Frontal cortex (tissue), 4 donors: Measurements from ENCODE around the gene CUL2. TPM values are rescaled to one million over a fixed set of nuclear protein-coding genes. Genes with fewer than 3 reads are reported as not detected.
A peak's percentile ranks its signal among the peaks of the same experiment; 100 is the strongest.
"Not testable (repeated sequence)": the region's sequence is repeated elsewhere in the genome, so short reads cannot be mapped to it uniquely, and the experiment has no call there.

ENCODE experiments used
- DNase-seq, 2 donors: peaks; one replicate each; pipeline ENCODE4 v3.0.0; 2012; ENCODE audit warnings: low spot score in 2 of 2
- FAIRE-seq: peaks from 2 replicates; lab custom pipeline; 2012; peaks lifted over from hg19 to GRCh38; lab: Jason Lieb, UNC
- total RNA-seq: library from RNA; depleted of rRNA; stranded (reverse); fragments of >200 nt; gene quantifications from one replicate; pipeline ENCODE4 v1.2.3, GENCODE V29; 2014
- donor health status: control.
- donor health status: control.
- donor health status: control.

Gene CUL2
- total RNA-seq, 1 donor from 2014 or later = 40.4 TPM

DNA sequence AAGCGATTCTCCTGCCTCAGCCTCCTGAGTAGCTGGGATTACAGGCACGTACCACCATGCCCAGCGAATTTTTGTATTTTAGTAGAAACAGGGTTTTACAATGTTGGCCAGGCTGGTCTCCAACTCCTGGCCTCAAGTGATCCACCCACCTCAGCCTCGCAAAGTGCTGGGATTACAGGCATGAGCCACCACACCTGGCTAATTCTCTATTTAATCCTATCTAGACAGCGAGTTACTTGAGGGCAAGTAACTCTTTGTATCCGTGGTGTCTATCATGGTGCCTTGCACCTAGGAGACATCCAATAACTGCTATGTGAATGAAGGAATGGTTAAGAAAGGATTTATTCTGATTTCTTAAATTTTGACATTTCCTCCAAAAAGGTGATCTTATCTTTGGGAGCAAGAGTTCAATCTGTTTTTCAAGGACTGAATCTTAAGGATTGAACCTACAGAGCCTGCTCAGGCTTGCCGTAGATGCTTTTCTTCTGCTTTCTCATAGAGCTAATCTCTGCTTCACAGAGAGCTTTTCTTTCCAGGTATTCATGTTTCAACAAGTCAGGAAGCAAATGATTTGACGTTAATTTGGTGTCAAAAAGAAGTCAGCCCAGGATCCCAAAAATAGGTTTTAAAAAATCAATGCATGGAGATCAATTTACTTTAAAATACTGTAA, 101.6 kb downstream of the CUL2 start:
- DNase-seq = no peak
- no peak for FAIRE-seq

DNA sequence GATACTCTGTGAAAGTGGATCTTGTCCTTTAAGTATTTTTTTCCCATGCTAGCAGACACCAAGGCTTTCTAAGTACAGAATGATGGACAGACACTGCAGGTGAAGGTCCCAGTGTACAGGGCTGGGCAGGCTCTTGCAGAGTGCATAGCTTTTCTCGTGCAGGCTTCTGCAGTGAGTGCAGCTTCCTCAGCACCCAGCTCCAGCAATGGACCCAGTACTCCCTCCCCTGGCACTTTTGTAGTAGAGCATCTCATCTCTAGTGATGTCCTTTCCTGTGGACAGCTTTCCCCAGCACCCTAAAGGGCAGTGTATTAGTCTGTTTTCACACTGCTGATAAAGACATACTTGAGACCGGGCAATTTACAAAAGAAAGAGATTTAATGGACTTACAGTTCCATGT, 104.3 kb downstream of the CUL2 start:
- DNase-seq (no peak), FAIRE-seq (no peak)

DNA sequence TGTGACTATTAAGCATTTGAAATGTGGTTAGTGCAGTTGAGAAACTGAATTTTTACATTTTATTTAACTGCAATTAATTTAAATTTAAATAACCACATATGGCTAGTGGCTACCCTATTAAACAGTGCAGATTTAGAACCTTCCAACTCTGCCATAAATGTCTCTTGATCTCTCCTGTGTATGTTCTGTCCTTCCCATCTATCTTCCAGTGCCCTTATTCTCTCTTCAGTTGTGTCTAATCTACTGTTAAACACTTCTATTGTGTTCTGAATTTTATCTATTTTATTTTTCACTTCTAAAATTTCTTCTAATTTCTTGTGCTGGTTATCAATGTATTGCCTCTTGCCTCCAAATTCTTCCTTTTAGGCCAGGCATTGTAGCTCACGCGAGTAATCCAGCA, 105.0 kb downstream of the CUL2 start:
- FAIRE-seq = no peak
- no peak for DNase-seq

DNA sequence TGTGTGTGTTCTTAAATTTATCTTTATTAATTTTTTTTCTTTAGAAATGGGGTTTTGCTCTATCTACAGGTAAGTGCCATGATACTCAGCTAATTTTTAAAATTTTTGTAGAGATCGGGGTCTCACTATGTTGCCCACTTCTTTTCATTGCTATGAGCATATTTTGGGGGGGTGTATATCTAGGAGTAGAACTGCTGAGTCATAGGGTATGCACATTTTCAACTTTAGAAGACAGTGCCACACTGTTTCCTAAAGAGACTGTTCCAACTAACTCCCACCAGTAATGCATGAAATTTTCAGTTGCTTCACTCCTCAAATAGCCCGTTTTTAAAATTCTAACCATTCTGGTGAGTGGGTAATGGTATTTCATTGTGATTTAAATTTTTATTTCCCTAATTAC, 108.3 kb downstream of the CUL2 start:
- no peak for DNase-seq

DNA sequence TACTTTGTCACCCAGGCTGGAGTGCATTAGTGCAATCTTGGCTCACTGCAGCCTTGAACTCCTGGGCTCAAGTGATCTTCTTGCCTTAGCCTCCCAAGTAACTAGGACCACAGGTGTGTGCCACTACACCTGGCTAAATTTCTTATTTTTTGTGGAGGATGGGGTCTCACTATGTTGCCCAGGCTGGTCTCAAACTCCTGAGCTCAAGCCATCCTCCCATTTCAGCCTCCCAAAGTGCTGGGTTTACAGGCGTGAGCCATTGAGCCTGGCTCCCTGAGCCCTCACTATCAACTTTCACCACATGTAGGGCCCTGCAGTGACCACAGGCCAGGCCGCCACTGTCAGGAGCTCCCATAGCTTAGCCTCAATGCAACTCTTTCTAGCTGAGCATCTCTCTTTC, 110.2 kb downstream of the CUL2 start:
- DNase-seq (no peak), FAIRE-seq (no peak)

More for the DNA sequence above, 108.3 kb downstream of the CUL2 start:
- no peak for FAIRE-seq

DNA sequence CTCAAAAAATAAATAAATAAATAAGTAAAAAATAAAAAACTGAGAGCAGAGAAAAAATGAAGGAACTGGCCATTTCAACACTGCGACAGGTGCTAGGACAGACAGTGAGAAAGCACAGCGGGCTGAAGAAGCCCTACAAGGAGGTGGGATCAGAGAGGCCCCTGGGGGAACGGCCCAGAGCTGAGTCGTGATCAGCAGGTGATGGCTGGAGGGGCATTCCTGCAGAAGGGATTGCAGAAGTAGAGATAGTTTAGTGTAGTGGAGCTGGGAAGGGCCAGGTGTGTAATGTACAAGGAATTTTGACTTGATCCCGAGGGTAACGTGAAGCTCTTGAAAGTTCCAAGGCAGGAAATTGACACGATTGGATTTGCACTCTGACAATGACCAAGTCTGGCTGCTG, 112.1 kb downstream of the CUL2 start:
- DNase-seq (no peak), FAIRE-seq (no peak)

- not testable (repeated sequence) for DNase-seq, FAIRE-seq
Measured at GRCh38 chr10:34976380-34976910, 113.7 kb downstream of the CUL2 start.

GRCh38 chr10:34974364-34975065, 115.6 kb downstream of the CUL2 start:
- DNase-seq, FAIRE-seq: not testable (repeated sequence)

- DNase-seq = not testable (repeated sequence)
Measured at GRCh38 chr10:34973757-34974156, 116.4 kb downstream of the CUL2 start.

DNA sequence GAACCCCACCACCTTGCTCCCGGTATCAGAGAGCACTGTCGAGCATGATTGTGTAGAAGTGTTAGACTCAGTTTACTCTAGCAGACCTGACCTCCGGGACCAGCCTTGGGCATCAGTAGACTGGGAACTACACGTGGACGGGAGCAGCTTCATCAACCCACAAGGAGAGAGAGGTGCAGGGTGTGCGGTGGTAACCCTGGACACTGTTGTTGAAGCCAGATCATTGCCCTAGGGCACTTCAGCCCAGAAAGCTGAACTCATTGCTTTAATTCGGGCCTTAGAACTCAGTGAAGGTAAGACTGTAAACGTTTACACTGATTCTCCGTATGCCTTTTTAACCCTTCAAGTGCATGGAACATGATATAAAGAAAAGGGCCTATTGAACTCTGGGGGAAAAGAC, 117.0 kb downstream of the CUL2 start:
- not testable (repeated sequence) for FAIRE-seq, DNase-seq

More at GRCh38 chr10:34973757-34974156, 116.4 kb downstream of the CUL2 start:
- not testable (repeated sequence) for FAIRE-seq

DNA sequence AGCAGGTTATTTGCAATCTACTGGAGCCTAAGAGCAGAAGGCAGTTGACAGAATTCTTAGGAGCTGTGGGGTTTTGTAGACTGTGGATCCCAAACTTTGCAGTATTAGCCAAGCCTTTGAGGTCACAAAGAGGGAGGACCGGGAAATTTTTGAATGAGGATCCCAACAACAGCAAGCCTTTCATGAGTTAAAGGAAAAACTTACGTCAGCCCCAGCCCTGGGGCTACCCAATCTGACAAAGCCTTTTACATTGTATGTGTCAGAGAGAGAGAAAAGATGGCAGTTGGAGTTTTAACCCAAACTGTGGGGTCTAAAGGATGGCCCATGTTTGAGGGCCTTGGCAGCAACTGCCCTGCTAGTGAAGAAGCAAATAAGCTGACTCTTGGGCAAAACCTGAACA, 117.5 kb downstream of the CUL2 start:
- FAIRE-seq, DNase-seq: not testable (repeated sequence)

- not testable (repeated sequence) for DNase-seq, FAIRE-seq
Measured at GRCh38 chr10:34971606-34972334, 118.4 kb downstream of the CUL2 start.

- no peak for FAIRE-seq
- no peak for DNase-seq
Measured at GRCh38 chr10:34969171-34969570, 121.0 kb downstream of the CUL2 start.

DNA sequence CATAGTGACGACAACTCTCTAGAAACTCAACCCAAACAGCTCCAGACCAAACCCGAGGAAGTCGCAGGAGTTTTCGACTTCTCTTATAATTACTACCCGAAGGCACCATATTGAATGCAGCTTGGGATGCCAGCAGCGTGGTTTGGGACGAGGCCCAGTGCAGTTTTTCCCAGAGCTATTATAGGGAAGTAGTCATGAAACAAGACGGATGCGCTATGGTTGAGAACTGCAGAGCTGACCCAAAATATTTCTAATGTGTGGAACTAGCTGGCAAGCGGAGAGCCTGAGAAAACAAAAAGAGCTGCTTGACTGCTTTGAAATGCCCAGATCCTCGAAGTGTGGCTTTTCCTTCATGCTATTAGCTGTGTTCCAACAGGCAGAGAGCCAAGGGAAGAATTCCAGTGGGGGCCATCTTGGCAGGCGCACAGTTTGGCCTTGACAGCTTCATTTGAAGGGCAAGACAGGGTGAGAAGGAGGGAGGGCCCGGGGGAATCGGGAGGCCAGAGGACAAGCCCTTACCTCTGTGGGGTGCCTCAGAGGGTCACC, 122.7 kb downstream of the CUL2 start:
- no peak for FAIRE-seq
- DNase-seq = peak; percentile 32 to 35

- no peak for DNase-seq
- no peak for FAIRE-seq
Measured at GRCh38 chr10:34966451-34966850, 123.7 kb downstream of the CUL2 start.

- DNase-seq = no peak
- FAIRE-seq = no peak
Measured at GRCh38 chr10:34966040-34966439, 124.1 kb downstream of the CUL2 start.

GRCh38 chr10:34964166-34964800, 125.9 kb downstream of the CUL2 start:
- FAIRE-seq = no peak

DNA sequence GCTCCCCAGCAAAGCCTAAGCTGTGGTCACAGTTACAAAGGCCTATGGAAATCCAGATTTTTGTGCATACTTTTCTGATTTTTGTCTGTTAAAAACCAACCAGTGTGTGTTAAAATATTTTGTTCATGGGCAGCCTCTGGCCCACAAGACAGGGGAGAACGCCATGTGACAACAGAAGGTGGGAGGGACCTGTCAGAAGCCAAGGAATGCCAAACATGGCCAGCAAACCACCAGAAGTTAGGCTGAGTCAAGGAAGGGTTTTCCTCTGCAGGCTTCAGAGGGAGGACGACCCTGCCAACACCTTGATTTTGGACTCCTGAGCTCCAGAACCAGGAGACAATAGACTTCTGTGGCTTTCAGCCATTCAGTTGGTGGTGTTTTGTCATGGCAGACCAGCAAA, 127.3 kb downstream of the CUL2 start:
- FAIRE-seq (no peak), DNase-seq (no peak)

More at GRCh38 chr10:34964166-34964800, 125.9 kb downstream of the CUL2 start:
- DNase-seq = no peak

DNA sequence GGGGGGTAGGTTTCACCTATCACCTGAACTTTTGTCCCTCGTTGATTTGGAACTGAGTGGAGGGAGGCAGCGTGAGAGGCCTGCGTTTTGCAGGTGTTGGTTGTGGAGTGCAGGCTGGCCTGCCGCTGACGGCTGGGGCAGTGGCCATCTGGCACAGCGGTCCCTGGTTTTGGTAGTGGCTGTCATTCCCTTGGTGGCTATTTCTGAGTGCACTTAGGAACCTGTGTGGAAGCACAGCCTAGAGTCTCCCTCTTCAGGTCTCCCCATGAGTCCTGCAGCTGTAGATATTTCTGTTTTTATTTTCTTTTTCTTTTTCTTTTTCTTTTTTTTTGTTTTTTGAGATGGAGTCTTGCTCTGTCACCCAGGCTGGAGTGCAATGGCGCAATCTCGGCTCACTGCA, 129.2 kb downstream of the CUL2 start:
- no peak for DNase-seq
- FAIRE-seq = no peak

DNA sequence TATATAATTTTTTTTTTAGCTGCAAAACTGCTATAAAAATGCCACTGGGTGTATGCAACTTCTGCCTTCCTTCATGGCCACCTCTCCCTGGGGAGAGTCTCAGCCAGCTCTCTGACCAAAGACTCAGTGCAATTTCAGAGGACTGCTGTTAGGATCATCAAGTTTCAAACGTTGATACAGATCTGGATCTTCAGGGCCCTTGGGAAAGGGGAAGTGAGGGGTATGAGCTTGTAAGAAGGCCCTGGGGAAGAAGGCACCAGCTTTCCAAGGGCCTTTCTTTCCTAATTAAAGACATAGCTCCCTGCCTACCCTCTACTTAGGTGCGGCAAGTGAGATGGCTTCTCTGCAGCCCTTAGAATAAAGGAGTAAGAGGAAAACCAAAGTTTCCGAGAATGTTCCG, 130.4 kb downstream of the CUL2 start:
- FAIRE-seq = no peak
- no peak for DNase-seq
